D721Med (cell line): ENCODE data around the gene VDAC1.
"Not testable (repeated sequence)": the region's sequence is repeated elsewhere in the genome, so short reads cannot be mapped to it uniquely, and the experiment has no call there.

Experiments
- DNase-seq: peaks from one replicate; pipeline ENCODE4 v3.0.0; 2011; ENCODE audit warnings: low spot score; ENCODE audit not compliant: insufficient read length
- FAIRE-seq: peaks from 2 replicates; lab custom pipeline; 2011; peaks lifted over from hg19 to GRCh38; lab: Jason Lieb, UNC
- CTCF ChIP-seq: IDR thresholded peaks from 2 replicates; pipeline ENCODE4 v1.5.1; 2012; ENCODE audit warnings: mild to moderate bottlenecking, control low read depth; ENCODE audit not compliant: insufficient read depth; ENCODE audit errors: missing control alignments

Gene VDAC1

GRCh38 chr5:133977161-133977787 is 27.5 kb downstream of the VDAC1 start:
- TF ChIP-seq CTCF, result no peak
- DNase-seq, result no peak
- no peak for FAIRE-seq

- DNase-seq, FAIRE-seq: not testable (repeated sequence)
Measured at GRCh38 chr5:133975546-133975945, 29.2 kb downstream of the VDAC1 start.

GRCh38 chr5:133974142-133974541 is 30.6 kb downstream of the VDAC1 start:
- DNase-seq (no peak), FAIRE-seq (no peak)
- TF ChIP-seq CTCF, result no peak

- DNase-seq (no peak), FAIRE-seq (no peak)
- no peak for TF ChIP-seq CTCF
Measured at GRCh38 chr5:133970325-133970909, 34.4 kb downstream of the VDAC1 start.

- no peak for TF ChIP-seq CTCF
- FAIRE-seq (no peak), DNase-seq (no peak)
Measured at GRCh38 chr5:133969654-133970324, 35.0 kb downstream of the VDAC1 start.

- FAIRE-seq, result no peak
- TF ChIP-seq CTCF, result no peak
Measured at GRCh38 chr5:133968204-133968980, 36.4 kb downstream of the VDAC1 start, which contains the start of gene C5orf15. Gene C5orf15, minus strand, starts transcription at chr5:133968625. Its CDS starts 41 bp downstream, at chr5:133968584.

GRCh38 chr5:133967698-133968203 is 37.0 kb downstream of the VDAC1 start:
- FAIRE-seq, result no peak
- TF ChIP-seq CTCF, result no peak

More at GRCh38 chr5:133968204-133968980, 36.4 kb downstream of the VDAC1 start, which contains the start of gene C5orf15:
- peak; percentile 81 for DNase-seq

More at GRCh38 chr5:133967698-133968203, 37.0 kb downstream of the VDAC1 start:
- no peak for DNase-seq
